ENCODE results near the gene CLASP1. TPM values are rescaled to one million over a fixed set of nuclear protein-coding genes. Genes with fewer than 3 reads are reported as not detected.
A peak's percentile ranks its signal among the peaks of the same experiment; 100 is the strongest.

The CLASP1 gene
- total RNA-seq, 1 experiment from 2014 or later: 28.2 TPM

GRCh38 chr2:121529439-121530211 is 119.6 kb downstream of the CLASP1 start:
- Histone ChIP-seq H3K27ac (peak overlapping the region; percentile 100), H3K4me1 (replicated peaks) (peaks cover 27% of the 10 kb centered on the region), H3K9me3 (replicated peaks) (no peaks in the 10 kb centered on the region), H3K36me3 (peaks cover 33% of the 10 kb centered on the region), H3K4me3 (peak overlapping the region; percentile 65), H3K27me3 (replicated peaks) (no peaks in the 10 kb centered on the region)
- peak; percentile 32 to 80 for DNase-seq (ENCODE audit: low read depth in 1 of 2, low spot score in 2 of 2)

GRCh38 chr2:121527009-121527682 is 122.1 kb downstream of the CLASP1 start:
- Histone ChIP-seq H3K27ac (no peak overlapping the region), H3K4me1 (replicated peaks) (peaks cover 15% of the 10 kb centered on the region), H3K9me3 (replicated peaks) (no peaks in the 10 kb centered on the region), H3K4me3 (no peak overlapping the region), H3K36me3 (peaks cover 41% of the 10 kb centered on the region), H3K27me3 (replicated peaks) (no peaks in the 10 kb centered on the region)
- no peak for DNase-seq (ENCODE audit: low read depth in 1 of 2, low spot score in 2 of 2)

- H3K4me1 ChIP-seq (replicated peaks): peaks cover 28% of the 10 kb centered on the region
- H3K9me3 ChIP-seq (replicated peaks): no peaks in the 10 kb centered on the region
- H3K27me3 ChIP-seq (replicated peaks): no peaks in the 10 kb centered on the region
- H3K36me3 ChIP-seq: peaks cover 51% of the 10 kb centered on the region
- no peak overlapping the region for H3K27ac ChIP-seq
- no peak overlapping the region for H3K4me3 ChIP-seq
- DNase-seq (ENCODE audit: low read depth in 1 of 2, low spot score in 2 of 2): no peak
Observed at GRCh38 chr2:121524685-121525425, 124.4 kb downstream of the CLASP1 start.

DNA sequence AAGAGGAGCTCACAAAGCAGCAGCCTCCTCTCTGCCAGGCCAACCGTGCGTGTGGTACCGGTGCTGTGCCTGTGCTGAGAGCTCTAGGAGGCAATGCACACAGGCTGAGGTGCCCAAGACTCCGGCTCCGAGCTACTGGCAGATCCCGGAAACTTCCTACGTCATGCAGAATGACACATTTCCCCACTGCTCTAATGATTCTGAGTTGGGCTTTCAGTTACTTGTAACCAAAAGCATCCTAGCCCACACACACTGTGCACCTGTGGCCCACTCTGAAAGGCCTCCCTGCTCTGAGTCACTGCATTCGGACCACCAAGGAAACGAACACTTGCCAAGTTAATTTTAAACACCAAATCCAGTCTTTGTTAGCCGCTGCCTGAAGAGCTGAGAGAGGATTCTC is 127.9 kb downstream of the CLASP1 start:
- H3K4me3 ChIP-seq: no peak overlapping the region
- peaks cover 48% of the 10 kb centered on the region for H3K36me3 ChIP-seq
- peak overlapping the region; percentile 79 for H3K27ac ChIP-seq
- no peaks in the 10 kb centered on the region for H3K27me3 ChIP-seq (replicated peaks)
- DNase-seq (ENCODE audit: low read depth in 1 of 2, low spot score in 2 of 2): peak; percentile 95 to 96
- H3K9me3 ChIP-seq (replicated peaks): no peaks in the 10 kb centered on the region
- H3K4me1 ChIP-seq (replicated peaks): peaks cover 25% of the 10 kb centered on the region

DNA sequence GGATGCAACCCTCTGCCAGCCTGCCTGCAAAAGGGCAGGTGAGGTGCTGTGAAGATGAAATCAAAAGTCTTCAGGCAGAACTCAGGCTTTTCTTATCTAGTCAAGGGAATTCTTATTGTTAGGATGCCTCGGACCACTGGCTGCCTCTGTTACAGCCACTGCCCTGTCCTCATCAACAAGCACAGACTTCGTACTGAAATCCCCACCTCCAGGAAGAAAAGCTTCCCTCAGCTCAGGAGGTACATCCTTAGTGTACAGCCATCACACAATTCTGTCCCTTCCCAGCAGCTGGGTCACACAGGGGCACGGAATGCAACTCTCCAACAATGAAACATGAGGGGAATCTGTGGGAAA is 128.6 kb downstream of the CLASP1 start:
- H3K4me1 ChIP-seq (replicated peaks): peaks cover 25% of the 10 kb centered on the region
- H3K4me3 ChIP-seq: no peak overlapping the region
- H3K27me3 ChIP-seq (replicated peaks): no peaks in the 10 kb centered on the region
- H3K27ac ChIP-seq: peak overlapping the region; percentile 79
- DNase-seq (ENCODE audit: low read depth in 1 of 2, low spot score in 2 of 2): no peak
- peaks cover 46% of the 10 kb centered on the region for H3K36me3 ChIP-seq
- H3K9me3 ChIP-seq (replicated peaks): no peaks in the 10 kb centered on the region

- H3K4me3 ChIP-seq: no peak overlapping the region
- peaks cover 46% of the 10 kb centered on the region for H3K36me3 ChIP-seq
- no peaks in the 10 kb centered on the region for H3K27me3 ChIP-seq (replicated peaks)
- no peaks in the 10 kb centered on the region for H3K9me3 ChIP-seq (replicated peaks)
- H3K4me1 ChIP-seq (replicated peaks): peaks cover 25% of the 10 kb centered on the region
- H3K27ac ChIP-seq: peak overlapping the region; percentile 79
- no peak for DNase-seq (ENCODE audit: low read depth in 1 of 2, low spot score in 2 of 2)
Observed at GRCh38 chr2:121519732-121520640, 129.3 kb downstream of the CLASP1 start.

GRCh38 chr2:121519153-121519552 is 130.1 kb downstream of the CLASP1 start:
- Histone ChIP-seq H3K27ac (no peak overlapping the region), H3K36me3 (peaks cover 52% of the 10 kb centered on the region), H3K27me3 (replicated peaks) (no peaks in the 10 kb centered on the region), H3K4me3 (no peak overlapping the region), H3K4me1 (replicated peaks) (peaks cover 25% of the 10 kb centered on the region), H3K9me3 (replicated peaks) (no peaks in the 10 kb centered on the region)
- no peak for DNase-seq (ENCODE audit: low read depth in 1 of 2, low spot score in 2 of 2)

DNA sequence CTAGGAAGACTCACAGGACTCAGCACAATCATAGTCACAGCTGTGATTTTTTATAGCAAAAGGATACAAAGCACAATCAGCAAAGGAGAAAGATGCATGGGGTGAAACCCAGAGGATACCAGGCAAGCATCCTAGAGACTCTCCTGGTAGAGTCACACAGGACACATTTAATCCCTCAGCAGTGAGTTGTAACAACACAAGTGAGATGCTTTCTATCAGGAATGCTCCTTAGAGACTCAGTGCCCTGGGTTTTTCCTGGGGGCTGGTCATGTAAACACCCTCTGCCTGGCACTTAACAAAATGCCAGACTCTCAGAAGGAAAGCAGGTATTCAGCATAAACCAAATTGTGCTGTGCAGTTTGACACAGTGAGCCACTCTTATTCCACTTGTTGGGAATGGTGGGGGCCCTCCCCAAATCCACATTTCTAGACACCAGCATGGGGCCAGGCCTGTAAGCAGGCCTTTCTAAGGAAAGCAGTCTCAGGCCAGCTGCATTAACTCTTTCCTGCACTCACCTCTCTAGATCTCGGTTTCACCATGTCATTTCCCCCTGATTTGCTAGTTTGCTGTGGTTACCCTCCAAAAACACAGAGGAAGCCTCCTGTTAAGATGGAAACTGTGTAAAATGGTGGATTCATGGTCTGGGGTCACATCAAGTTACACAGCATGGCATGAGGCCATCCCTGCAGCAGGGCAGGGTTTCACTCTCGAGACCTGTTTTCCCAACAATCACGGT is 135.5 kb downstream of the CLASP1 start:
- H3K27ac ChIP-seq: no peak overlapping the region
- DNase-seq (ENCODE audit: low read depth in 1 of 2, low spot score in 2 of 2): no peak
- H3K9me3 ChIP-seq (replicated peaks): no peaks in the 10 kb centered on the region
- H3K27me3 ChIP-seq (replicated peaks): no peaks in the 10 kb centered on the region
- peaks cover 39% of the 10 kb centered on the region for H3K36me3 ChIP-seq
- no peaks in the 10 kb centered on the region for H3K4me1 ChIP-seq (replicated peaks)
- H3K4me3 ChIP-seq: no peak overlapping the region

DNA sequence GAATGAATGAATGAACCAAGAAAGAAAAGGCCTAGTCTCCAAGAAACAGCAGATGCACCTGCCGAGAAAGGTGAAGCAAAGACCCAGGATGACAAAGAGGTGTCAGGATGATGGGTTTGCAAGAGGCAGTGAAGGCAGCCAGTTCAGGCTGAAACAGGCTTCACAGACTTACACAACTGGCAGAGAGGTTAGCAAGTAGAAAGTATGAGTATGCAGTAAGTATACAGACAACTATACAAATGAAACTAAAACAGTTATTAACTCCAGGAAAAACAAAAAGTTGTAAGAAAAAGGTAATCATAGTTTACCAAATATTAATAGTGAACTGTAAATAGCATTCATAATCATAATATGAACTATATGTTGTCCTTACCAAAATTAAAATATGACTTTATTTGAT is 138.4 kb downstream of the CLASP1 start:
- DNase-seq (ENCODE audit: low read depth in 1 of 2, low spot score in 2 of 2): no peak
- H3K27me3 ChIP-seq (replicated peaks): no peaks in the 10 kb centered on the region
- H3K4me3 ChIP-seq: no peak overlapping the region
- H3K4me1 ChIP-seq (replicated peaks): peaks cover 5% of the 10 kb centered on the region
- peaks cover 31% of the 10 kb centered on the region for H3K36me3 ChIP-seq
- no peak overlapping the region for H3K27ac ChIP-seq
- no peaks in the 10 kb centered on the region for H3K9me3 ChIP-seq (replicated peaks)

DNA sequence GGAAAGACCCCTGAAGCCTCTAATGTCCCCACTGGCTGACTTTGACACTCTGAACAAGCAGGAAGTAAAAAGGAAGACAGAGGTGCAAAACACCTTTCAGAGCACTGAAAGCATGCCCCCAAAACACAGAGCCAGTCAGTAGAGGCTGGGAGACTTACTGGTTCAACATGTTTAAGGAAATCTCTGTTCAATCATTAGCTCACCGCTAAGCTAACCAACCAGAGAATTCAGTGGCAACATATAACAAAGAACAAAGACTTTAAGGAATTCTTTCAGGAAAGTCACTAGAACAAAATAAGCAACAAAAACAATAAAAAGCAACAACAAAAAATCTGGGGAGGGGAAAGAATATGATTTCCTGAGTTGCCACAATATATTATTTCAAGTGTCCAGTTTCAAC is 142.6 kb downstream of the CLASP1 start:
- Histone ChIP-seq H3K36me3 (peaks cover 8% of the 10 kb centered on the region; the same call in 1 of the 2 replicates), H3K4me1 (replicated peaks) (peaks cover 40% of the 10 kb centered on the region), H3K27me3 (replicated peaks) (no peaks in the 10 kb centered on the region), H3K27ac (no peak overlapping the region), H3K9me3 (replicated peaks) (no peaks in the 10 kb centered on the region), H3K4me3 (no peak overlapping the region)
- no peak for DNase-seq (ENCODE audit: low read depth in 1 of 2, low spot score in 2 of 2)

- peaks cover 8% of the 10 kb centered on the region; the same call in 1 of the 2 replicates for H3K36me3 ChIP-seq
- H3K4me1 ChIP-seq (replicated peaks): peaks cover 45% of the 10 kb centered on the region
- no peak overlapping the region for H3K4me3 ChIP-seq
- no peak overlapping the region; the same call in 1 of the 2 replicates for H3K27ac ChIP-seq
- DNase-seq (ENCODE audit: low read depth in 1 of 2, low spot score in 2 of 2): no peak
- H3K27me3 ChIP-seq (replicated peaks): no peaks in the 10 kb centered on the region
- H3K9me3 ChIP-seq (replicated peaks): no peaks in the 10 kb centered on the region
Observed at GRCh38 chr2:121505986-121506586, 143.2 kb downstream of the CLASP1 start.

- Histone ChIP-seq H3K27me3 (replicated peaks) (no peaks in the 10 kb centered on the region), H3K36me3 (peaks cover 9% of the 10 kb centered on the region; the same call in 1 of the 2 replicates), H3K27ac (peak overlapping the region; percentile 81), H3K9me3 (replicated peaks) (no peaks in the 10 kb centered on the region), H3K4me1 (replicated peaks) (peaks cover 50% of the 10 kb centered on the region), H3K4me3 (no peak overlapping the region)
- DNase-seq (ENCODE audit: low read depth in 1 of 2, low spot score in 2 of 2): peak; percentile 72 to 80
Observed at GRCh38 chr2:121505005-121505404, 144.3 kb downstream of the CLASP1 start.

Data from SJSA1 (cell line).